ENCODE results near the gene APOD.

DNA sequence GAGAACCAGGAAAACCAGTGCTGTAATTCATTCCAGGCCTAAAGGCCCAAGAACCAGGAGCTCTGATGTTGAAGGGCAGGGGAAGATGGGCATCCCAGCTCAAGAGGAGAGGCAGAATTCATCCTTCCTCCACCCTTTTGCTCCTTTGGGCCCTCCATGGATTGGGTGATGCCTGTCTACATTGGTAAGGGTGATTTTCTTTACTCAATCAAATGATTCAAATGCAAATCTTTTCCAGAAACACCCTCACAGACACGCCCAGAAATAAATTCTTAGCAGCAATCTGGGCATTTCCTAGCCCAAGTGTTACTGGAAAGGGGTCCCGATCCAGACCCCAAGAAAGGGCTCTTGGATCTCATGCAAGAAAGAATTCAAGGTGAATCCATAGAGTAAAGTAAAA, 17.6 kb upstream of the APOD start:
- TF ChIP-seq ZFP3 (CRISPR knock-in tag; IDR thresholded peaks at IDR 0.05) (no peak), ZFP30 (CRISPR knock-in tag; IDR thresholded peaks at IDR 0.05) (no peak), RARB (CRISPR knock-in tag; IDR thresholded peaks at IDR 0.05) (no peak), ZNF565 (CRISPR knock-in tag; conservative IDR thresholded peaks at IDR 0.05; ENCODE audit: low read depth) (no peak), ARNTL (CRISPR knock-in tag; IDR thresholded peaks at IDR 0.05; ENCODE audit: borderline replicate concordance, low read depth) (no peak)
- TF ChIP-seq, protein P1, sequence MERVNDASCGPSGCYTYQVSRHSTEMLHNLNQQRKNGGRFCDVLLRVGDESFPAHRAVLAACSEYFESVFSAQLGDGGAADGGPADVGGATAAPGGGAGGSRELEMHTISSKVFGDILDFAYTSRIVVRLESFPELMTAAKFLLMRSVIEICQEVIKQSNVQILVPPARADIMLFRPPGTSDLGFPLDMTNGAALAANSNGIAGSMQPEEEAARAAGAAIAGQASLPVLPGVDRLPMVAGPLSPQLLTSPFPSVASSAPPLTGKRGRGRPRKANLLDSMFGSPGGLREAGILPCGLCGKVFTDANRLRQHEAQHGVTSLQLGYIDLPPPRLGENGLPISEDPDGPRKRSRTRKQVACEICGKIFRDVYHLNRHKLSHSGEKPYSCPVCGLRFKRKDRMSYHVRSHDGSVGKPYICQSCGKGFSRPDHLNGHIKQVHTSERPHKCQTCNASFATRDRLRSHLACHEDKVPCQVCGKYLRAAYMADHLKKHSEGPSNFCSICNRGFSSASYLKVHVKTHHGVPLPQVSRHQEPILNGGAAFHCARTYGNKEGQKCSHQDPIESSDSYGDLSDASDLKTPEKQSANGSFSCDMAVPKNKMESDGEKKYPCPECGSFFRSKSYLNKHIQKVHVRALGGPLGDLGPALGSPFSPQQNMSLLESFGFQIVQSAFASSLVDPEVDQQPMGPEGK (CRISPR knock-in tag; IDR thresholded peaks at IDR 0.05; ENCODE audit: borderline replicate concordance): no peak
